Type B pancreatic cell (in vitro differentiated cells): ENCODE measurements around the gene HIF3A. TPM values are rescaled to one million over a fixed set of nuclear protein-coding genes. Genes with fewer than 3 reads are reported as not detected.

Source experiments
- DNase-seq: peaks from one replicate; pipeline ENCODE4 v3.0.0; 2021; ENCODE audit warnings: mixed read lengths; ENCODE audit not compliant: unreplicated experiment; ENCODE audit errors: extremely low spot score
- H3K27ac Mint-ChIP-seq: 2 replicates; pipeline ENCODE4 v1.8.0; 2021; ENCODE audit warnings: mild to moderate bottlenecking, mixed read lengths
- H3K27me3 Mint-ChIP-seq: 2 replicates; pipeline ENCODE4 v1.8.0; 2021; ENCODE audit warnings: mixed read lengths
- H3K36me3 Mint-ChIP-seq: 2 replicates; pipeline ENCODE4 v1.8.0; 2021; ENCODE audit warnings: mixed read lengths
- H3K4me1 Mint-ChIP-seq: one replicate; pipeline ENCODE4 v1.8.0; 2021; ENCODE audit warnings: mixed read lengths; ENCODE audit not compliant: unreplicated experiment
- H3K4me3 Mint-ChIP-seq: 2 replicates; pipeline ENCODE4 v1.8.0; 2021; ENCODE audit warnings: mild to moderate bottlenecking, mixed read lengths
- H3K9me3 Mint-ChIP-seq: 2 replicates; pipeline ENCODE4 v1.8.0; 2021; ENCODE audit warnings: mixed read lengths
- total RNA-seq: library from RNA; stranded (reverse); gene quantifications from 2 replicates; pipeline ENCODE4 v1.2.1, GENCODE V29; 2021; ENCODE audit warnings: low replicate concordance
- TF ChIP-seq, protein P1 (sequence below): fragments of 200-600 bp; sonication (generic); conservative IDR thresholded peaks from 2 replicates; pipeline ENCODE4 v1.5.0; 2021; ENCODE audit warnings: antibody characterized with exemption, mild to moderate bottlenecking

The HIF3A gene
- total RNA-seq, 1 donor from 2014 or later: 62.4 TPM

DNA sequence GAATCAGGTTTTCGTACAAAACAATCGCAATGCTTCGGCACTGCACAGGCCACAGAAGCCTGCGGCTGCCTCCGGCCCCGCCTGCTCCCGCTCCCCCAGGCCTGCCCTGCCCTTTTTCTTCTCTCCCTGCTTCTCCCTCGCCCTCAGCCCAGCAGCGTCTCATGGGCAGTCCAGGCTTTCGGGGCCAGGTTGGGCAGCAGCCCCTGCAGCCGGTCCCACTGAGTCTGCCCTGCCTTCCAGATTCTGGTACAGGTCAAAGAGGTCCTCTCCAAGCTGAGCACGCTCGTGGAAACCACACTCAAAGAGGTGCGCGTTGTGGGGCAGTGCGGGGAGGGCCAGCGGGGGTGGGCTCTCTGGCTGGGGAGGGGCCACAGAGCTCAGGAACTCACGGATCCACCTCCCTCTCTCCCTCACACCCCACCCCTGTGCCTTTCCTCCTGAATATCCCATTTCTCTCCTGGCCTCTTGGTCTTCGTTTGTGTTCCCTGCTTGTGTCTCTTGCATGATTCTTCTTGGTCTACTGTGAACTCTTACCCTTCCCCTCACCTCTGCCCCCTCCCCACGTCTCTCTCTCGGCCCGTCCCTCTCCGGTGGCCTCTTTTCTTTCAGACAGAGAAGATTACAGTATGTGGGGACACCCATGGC, 86.5 kb downstream of the HIF3A start:
- Mint-ChIP-seq H3K27ac (no peak overlapping the region), H3K4me3 (no peak overlapping the region), H3K9me3 (no peaks in the 10 kb centered on the region), H3K27me3 (no peaks in the 10 kb centered on the region), H3K36me3 (peaks cover 50% of the 10 kb centered on the region), H3K4me1 (no peaks in the 10 kb centered on the region)
- DNase-seq: peak; percentile 57
- TF ChIP-seq, protein P1, sequence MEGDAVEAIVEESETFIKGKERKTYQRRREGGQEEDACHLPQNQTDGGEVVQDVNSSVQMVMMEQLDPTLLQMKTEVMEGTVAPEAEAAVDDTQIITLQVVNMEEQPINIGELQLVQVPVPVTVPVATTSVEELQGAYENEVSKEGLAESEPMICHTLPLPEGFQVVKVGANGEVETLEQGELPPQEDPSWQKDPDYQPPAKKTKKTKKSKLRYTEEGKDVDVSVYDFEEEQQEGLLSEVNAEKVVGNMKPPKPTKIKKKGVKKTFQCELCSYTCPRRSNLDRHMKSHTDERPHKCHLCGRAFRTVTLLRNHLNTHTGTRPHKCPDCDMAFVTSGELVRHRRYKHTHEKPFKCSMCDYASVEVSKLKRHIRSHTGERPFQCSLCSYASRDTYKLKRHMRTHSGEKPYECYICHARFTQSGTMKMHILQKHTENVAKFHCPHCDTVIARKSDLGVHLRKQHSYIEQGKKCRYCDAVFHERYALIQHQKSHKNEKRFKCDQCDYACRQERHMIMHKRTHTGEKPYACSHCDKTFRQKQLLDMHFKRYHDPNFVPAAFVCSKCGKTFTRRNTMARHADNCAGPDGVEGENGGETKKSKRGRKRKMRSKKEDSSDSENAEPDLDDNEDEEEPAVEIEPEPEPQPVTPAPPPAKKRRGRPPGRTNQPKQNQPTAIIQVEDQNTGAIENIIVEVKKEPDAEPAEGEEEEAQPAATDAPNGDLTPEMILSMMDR: no peak

GRCh38 chr19:46383846-46384245, 87.0 kb downstream of the HIF3A start:
- TF ChIP-seq, protein P1: no peak
- Mint-ChIP-seq H3K27me3 (no peaks in the 10 kb centered on the region), H3K27ac (no peak overlapping the region), H3K36me3 (peaks cover 54% of the 10 kb centered on the region), H3K4me3 (no peak overlapping the region), H3K9me3 (no peaks in the 10 kb centered on the region), H3K4me1 (no peaks in the 10 kb centered on the region)
- DNase-seq: peak; percentile 52

DNA sequence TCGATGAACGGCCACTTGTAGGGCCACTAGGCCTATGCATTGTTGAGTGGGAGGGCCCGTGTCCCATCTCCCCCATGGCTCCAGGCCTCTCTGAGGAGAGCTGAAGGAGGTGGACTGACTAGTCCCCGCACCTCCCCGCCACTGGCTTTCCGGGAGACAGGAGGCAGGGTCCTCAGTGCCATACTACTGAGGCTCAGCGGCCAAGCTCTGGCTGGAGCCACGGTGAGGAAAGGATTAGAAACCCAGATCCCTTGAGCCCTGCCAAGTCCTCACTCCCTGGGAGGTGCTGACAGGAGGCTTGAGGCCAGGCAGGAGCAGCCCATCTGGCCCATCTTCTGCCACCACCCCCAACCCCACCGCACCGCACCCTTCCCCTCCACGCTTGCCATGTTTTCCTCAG, 87.6 kb downstream of the HIF3A start:
- peaks cover 54% of the 10 kb centered on the region for H3K36me3 Mint-ChIP-seq
- no peaks in the 10 kb centered on the region for H3K27me3 Mint-ChIP-seq
- H3K9me3 Mint-ChIP-seq: no peaks in the 10 kb centered on the region

DNA sequence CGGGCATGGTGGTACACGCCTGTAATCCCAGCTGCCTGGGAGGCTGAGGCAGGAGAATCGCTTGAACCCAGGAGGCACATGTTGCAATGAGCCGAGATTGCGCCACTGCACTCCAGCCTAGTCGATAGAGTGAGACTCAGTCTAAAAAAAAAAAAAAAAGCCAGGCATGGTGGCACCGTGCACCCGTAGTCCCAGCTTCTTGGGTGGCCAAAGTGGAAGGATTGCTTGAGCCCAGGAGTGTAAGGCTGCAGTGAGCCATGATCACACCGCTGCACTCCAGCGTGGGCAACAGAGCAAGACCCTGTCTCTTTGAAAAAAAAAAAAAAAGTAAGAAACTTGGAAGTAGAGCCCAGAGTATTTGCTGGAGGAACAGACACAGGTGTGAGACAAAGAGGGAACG, 88.8 kb downstream of the HIF3A start:
- DNase-seq: no peak
- Mint-ChIP-seq H3K4me1 (no peaks in the 10 kb centered on the region), H3K9me3 (no peaks in the 10 kb centered on the region), H3K4me3 (no peak overlapping the region), H3K27ac (no peak overlapping the region), H3K27me3 (no peaks in the 10 kb centered on the region), H3K36me3 (peaks cover 50% of the 10 kb centered on the region)
- TF ChIP-seq, protein P1: no peak

More for the DNA sequence above, 87.6 kb downstream of the HIF3A start:
- peak; percentile 60 for DNase-seq
- H3K4me3 Mint-ChIP-seq: no peak overlapping the region
- TF ChIP-seq, protein P1: no peak
- H3K4me1 Mint-ChIP-seq: no peaks in the 10 kb centered on the region
- no peak overlapping the region for H3K27ac Mint-ChIP-seq

- DNase-seq: no peak
- TF ChIP-seq, protein P1: no peak
- Mint-ChIP-seq H3K9me3 (no peaks in the 10 kb centered on the region), H3K27ac (no peak overlapping the region), H3K27me3 (no peaks in the 10 kb centered on the region), H3K36me3 (peaks cover 45% of the 10 kb centered on the region), H3K4me1 (no peaks in the 10 kb centered on the region), H3K4me3 (no peak overlapping the region)
Observed at GRCh38 chr19:46386151-46386550, 89.3 kb downstream of the HIF3A start.
